GM10248 (cell line): ENCODE measurements around the gene SOAT2.

Experiments
- CTCF ChIA-PET: fragments of 300-600 bp; sonication (Branson Sonifier 250); formaldehyde crosslinking; extraction: SDS; loops from one replicate; lab custom pipeline; 2021; ENCODE audit warnings: antibody characterized with exemption; lab: Yijun Ruan, JAX
- POLR2A ChIA-PET: fragments of 350-650 bp; sonication (Branson Sonifier 250); formaldehyde crosslinking; extraction: SDS; loops from one replicate; lab custom pipeline; 2020; ENCODE audit warnings: antibody characterized with exemption; lab: Yijun Ruan, JAX
- DNase-seq: peaks from one replicate; pipeline ENCODE4 v3.0.0; 2012; ENCODE audit errors: extremely low spot score
- CTCF ChIP-seq: IDR thresholded peaks from 2 replicates; pipeline ENCODE4 v1.5.1; 2012; ENCODE audit warnings: mild to moderate bottlenecking, low read depth; ENCODE audit errors: extremely low read depth, missing control alignments, control extremely low read depth

The SOAT2 gene

GRCh38 chr12:53147653-53148052 is 44.4 kb downstream of the SOAT2 start:
- ChIA-PET POLR2A (no interaction called here), CTCF (no interaction called here)
- no peak for TF ChIP-seq CTCF
- no peak for DNase-seq

- no peak for DNase-seq
- ChIA-PET POLR2A (no interaction called here), CTCF (interaction anchor here (1.0 to 1.6 kb wide), 3 partner anchors 9 to 63 kb away, joined by 3 to 14 read pairs (median 3); no protein-coding TSS in a partner anchor)
- no peak for TF ChIP-seq CTCF
These were observed 47.8 kb downstream of the SOAT2 start for GRCh38 chr12:53151039-53151438.

GRCh38 chr12:53152390-53152789 is 49.1 kb downstream of the SOAT2 start:
- ChIA-PET CTCF (no interaction called here), POLR2A (interaction anchor here (0.7 kb wide), 1 partner anchor 150 kb away, joined by 3 read pairs; no protein-coding TSS in a partner anchor)
- DNase-seq = no peak
- no peak for TF ChIP-seq CTCF

DNA sequence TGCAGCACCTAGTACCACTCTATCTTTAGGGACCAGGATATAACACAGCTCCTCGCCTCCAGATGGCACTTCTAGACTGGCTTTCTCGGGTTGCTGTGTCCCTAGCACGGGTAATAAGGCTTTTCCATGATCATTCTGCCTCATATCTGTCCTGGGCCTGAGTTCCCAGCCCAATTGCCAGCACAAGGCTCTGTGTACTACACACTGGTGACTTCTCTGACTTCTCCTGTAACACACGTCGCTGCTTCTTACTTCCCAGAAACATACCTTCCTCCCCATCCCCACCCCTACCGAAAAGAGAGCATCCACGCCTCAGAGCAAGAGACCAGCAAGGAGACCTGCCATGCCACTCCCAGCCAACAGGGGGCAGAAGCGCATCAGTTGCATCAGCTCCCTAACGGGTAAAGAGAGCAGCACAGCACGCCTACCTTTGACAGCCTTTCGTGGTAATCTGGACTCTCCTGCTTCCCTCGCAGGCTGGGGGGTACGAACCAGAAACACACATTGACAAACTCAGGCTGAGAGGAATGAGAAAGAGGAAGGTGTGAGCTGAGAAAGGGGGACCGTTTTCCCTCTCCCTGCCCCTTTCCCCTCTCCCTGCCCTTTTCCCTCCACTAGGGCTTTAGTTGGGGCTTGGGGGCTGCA is 56.0 kb downstream of the SOAT2 start:
- ChIA-PET POLR2A (no interaction called here), CTCF (interaction anchor here (0.7 to 7.6 kb wide), 43 partner anchors 8 to 341 kb away, joined by 3 to 147 read pairs (median 6); partner anchors contain the start of genes AAAS, CSAD, ESPL1 and IGFBP6)
- TF ChIP-seq CTCF = peak; percentile 100
- peak; percentile 94 for DNase-seq

DNA sequence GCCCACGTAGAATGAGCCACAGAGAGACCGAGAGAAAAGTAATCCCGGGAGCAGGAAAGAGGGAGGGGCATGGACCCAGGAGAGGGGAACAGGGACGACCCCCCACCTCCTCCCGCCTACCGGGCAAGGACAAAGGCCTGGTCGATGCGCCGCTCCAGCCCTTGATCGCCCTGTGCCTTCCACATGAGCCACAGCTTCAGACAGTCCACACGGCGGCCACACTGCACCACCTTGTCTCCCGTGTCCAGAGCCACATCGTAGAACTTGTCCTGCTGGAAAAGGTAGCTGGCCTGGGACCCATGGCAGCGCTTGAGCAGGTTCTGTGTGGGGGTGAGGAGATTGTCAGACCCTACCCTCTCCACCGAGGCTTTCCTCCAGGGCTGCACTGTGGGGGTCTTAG is 56.7 kb downstream of the SOAT2 start:
- TF ChIP-seq CTCF = no peak
- no peak for DNase-seq
- CTCF ChIA-PET = interaction anchor here (0.7 to 7.6 kb wide), 44 partner anchors 9 to 341 kb away, joined by 3 to 147 read pairs (median 6); partner anchors contain the start of genes AAAS, CSAD, ESPL1 and IGFBP6
- POLR2A ChIA-PET = no interaction called here

DNA sequence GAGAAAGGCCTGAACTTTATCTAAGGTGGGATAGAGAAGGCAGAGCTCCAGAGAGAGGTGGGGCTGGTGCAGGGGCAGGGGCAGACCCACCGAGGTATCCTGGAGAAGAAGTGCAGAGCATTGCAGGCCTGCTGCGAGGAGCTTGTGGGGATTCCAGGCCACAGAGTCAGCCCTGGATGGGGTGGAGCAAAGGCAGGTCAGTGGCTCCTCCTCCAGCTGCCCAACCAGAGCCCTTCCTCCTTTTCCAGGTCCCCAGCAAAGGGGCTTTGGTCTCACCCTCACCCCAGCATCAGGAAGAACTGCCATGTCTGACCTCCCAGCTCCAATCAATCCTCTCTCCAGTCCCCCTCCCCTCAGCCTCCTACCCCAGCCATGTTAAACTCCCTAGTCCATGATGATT is 57.4 kb downstream of the SOAT2 start:
- TF ChIP-seq CTCF = no peak
- ChIA-PET POLR2A (no interaction called here), CTCF (interaction anchor here (0.7 to 7.6 kb wide), 28 partner anchors 10 to 340 kb away, joined by 3 to 147 read pairs (median 12); partner anchors contain the start of genes AAAS, CSAD, ESPL1 and IGFBP6)
- DNase-seq = no peak
